ENCODE measurements around the gene TNFRSF1A. TPM values are rescaled to one million over a fixed set of nuclear protein-coding genes. Genes with fewer than 3 reads are reported as not detected.
A peak's percentile ranks its signal among the peaks of the same experiment; 100 is the strongest.

Gene TNFRSF1A
- total RNA-seq, 1 donor from 2014 or later: 127 TPM

DNA sequence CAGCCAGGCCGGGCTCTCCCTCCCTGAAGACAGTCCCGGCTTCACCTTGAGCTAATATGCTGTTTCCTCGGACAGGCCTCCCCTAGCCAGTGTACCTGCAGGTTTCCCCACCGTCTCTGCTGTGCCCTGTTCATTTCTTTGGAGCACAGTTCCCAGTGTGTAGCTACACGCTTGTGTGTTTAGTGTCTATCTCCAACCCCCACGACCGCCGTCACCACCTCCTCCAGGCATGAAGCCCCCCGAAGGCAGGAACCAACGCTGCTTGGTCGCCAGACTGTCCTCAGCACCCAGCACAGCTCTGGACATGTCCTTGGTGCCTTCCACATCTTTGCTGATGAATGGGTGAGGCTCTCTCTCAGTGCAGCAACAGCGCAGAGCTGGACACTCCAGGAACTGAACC lies 57.6 kb downstream of the TNFRSF1A start:
- peaks cover 3% of the 10 kb centered on the region for H3K9me3 Mint-ChIP-seq (ENCODE audit: low read depth)
- H3K4me1 Mint-ChIP-seq (ENCODE audit: low read depth): peaks cover 48% of the 10 kb centered on the region
- H3K36me3 Mint-ChIP-seq (ENCODE audit: low read depth): no peaks in the 10 kb centered on the region
- H3K27me3 Mint-ChIP-seq (ENCODE audit: low read depth): no peaks in the 10 kb centered on the region
- TF ChIP-seq, protein P1, sequence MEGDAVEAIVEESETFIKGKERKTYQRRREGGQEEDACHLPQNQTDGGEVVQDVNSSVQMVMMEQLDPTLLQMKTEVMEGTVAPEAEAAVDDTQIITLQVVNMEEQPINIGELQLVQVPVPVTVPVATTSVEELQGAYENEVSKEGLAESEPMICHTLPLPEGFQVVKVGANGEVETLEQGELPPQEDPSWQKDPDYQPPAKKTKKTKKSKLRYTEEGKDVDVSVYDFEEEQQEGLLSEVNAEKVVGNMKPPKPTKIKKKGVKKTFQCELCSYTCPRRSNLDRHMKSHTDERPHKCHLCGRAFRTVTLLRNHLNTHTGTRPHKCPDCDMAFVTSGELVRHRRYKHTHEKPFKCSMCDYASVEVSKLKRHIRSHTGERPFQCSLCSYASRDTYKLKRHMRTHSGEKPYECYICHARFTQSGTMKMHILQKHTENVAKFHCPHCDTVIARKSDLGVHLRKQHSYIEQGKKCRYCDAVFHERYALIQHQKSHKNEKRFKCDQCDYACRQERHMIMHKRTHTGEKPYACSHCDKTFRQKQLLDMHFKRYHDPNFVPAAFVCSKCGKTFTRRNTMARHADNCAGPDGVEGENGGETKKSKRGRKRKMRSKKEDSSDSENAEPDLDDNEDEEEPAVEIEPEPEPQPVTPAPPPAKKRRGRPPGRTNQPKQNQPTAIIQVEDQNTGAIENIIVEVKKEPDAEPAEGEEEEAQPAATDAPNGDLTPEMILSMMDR (IDR thresholded peaks at IDR 0.05): no peak
- DNase-seq (ENCODE audit: low spot score): peak; percentile 71
- no peak overlapping the region for H3K27ac Mint-ChIP-seq (ENCODE audit: unreplicated experiment)
- H3K4me3 Mint-ChIP-seq (ENCODE audit: unreplicated experiment): no peak overlapping the region

DNA sequence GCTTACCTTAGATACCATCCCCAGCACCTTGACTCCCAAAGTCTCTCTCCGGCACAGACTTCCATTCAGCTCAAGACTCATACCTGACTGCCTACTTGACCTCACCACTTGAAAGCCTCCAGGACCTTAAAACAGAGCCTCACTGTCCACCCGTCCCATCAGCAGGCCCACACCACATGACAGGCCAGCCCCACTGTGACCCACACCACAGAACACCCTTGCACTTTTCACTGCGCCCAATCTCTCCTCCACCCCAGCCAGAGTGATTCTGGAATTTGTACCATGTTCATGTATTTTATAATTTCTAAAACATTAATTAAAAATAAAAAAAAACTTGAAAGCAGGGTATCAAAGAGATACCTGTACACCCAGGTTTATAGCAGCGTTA lies 59.4 kb downstream of the TNFRSF1A start:
- no peak overlapping the region for H3K4me3 Mint-ChIP-seq (ENCODE audit: unreplicated experiment)
- no peak overlapping the region for H3K27ac Mint-ChIP-seq (ENCODE audit: unreplicated experiment)
- TF ChIP-seq, protein P1 (IDR thresholded peaks at IDR 0.05): no peak
- H3K27me3 Mint-ChIP-seq (ENCODE audit: low read depth): no peaks in the 10 kb centered on the region
- H3K36me3 Mint-ChIP-seq (ENCODE audit: low read depth): no peaks in the 10 kb centered on the region
- no peaks in the 10 kb centered on the region for H3K9me3 Mint-ChIP-seq (ENCODE audit: low read depth)
- DNase-seq (ENCODE audit: low spot score): peak; percentile 27
- H3K4me1 Mint-ChIP-seq (ENCODE audit: low read depth): peaks cover 51% of the 10 kb centered on the region

DNA sequence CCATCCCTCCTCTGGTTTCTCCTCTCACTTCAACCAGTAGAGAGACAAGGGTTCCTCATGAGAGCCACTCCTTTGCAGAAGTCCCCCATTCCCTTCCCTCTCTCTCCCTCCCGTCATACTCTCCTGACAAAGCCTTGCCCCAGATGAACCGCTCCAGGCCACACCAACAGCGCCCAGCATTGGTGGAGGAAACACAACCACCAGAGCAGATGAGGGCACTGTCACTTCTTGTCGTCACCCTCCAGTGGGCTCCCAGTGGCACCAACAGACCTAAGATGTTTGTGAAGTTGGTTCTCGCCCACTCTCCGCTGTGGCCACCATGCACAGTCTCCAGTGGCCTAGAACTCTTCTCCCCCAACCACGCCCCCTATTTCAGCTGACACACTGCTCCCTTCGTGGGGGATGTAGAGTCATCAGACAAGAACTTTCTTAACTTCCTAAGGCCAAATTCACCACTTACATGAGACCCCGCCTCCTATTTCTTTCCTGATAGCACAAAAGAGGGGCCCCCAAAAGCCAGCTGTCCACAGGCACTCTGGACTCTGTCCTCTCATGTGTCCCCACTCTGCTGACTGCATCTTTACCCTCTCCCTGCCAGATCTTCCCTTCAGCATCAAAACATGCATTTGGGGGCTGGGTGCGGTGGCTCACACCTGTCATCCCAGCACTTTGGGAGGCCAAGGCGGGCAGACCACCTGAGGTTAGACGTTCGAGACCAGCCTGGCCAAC lies 60.6 kb downstream of the TNFRSF1A start:
- Mint-ChIP-seq H3K36me3 (ENCODE audit: low read depth) (no peaks in the 10 kb centered on the region), H3K27me3 (ENCODE audit: low read depth) (no peaks in the 10 kb centered on the region), H3K9me3 (ENCODE audit: low read depth) (no peaks in the 10 kb centered on the region), H3K4me1 (ENCODE audit: low read depth) (peaks cover 42% of the 10 kb centered on the region), H3K4me3 (ENCODE audit: unreplicated experiment) (no peak overlapping the region), H3K27ac (ENCODE audit: unreplicated experiment) (peak overlapping the region; percentile 13)
- peak; percentile 48 for DNase-seq (ENCODE audit: low spot score)
- TF ChIP-seq, protein P1 (IDR thresholded peaks at IDR 0.05): no peak

DNA sequence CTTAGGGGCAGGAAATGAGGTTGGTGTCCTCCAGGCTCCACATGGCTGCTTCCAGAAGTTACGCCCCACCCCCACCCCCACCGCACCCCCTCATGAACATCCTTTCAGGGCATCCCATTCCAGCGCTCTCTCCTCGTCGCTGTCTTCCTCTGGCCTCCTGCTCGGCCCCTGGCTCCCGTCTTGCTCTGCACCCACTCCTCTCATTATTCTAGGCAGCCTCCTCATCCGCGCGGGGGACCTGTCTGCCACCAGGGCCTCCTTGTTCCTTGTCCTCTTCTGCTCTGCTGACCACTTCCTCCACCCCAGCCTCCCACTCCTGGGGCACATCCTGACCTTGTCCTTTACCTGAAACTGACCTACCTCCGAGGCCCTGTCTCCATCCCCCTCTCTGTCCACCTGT lies 61.2 kb downstream of the TNFRSF1A start:
- no peak overlapping the region for H3K27ac Mint-ChIP-seq (ENCODE audit: unreplicated experiment)

DNA sequence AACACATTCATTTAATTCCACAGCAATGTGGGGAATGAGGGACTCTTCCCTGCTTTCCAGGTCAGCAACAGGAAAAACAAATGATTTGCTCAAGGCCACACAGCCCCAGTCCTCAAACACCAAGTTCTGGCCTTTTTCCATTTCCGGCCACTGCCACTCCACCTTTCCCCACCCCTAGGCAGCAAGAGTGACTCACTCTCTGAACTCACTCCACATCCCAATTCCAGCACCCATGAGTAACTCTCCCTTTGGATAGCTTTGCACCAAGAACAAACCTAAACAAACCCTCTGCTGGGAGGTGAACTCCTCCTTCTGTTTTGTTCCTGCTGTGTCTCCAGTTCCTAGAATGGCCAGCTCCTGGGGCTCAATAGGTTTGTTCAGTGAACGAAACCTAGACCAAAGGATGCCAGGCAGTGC lies 61.8 kb downstream of the TNFRSF1A start:
- H3K27me3 Mint-ChIP-seq (ENCODE audit: low read depth): no peaks in the 10 kb centered on the region
- peak; percentile 11 for DNase-seq (ENCODE audit: low spot score)
- H3K27ac Mint-ChIP-seq (ENCODE audit: unreplicated experiment): peak overlapping the region; percentile 43
- H3K4me3 Mint-ChIP-seq (ENCODE audit: unreplicated experiment): no peak overlapping the region
- no peaks in the 10 kb centered on the region for H3K36me3 Mint-ChIP-seq (ENCODE audit: low read depth)
- H3K4me1 Mint-ChIP-seq (ENCODE audit: low read depth): peaks cover 35% of the 10 kb centered on the region
- TF ChIP-seq, protein P1 (IDR thresholded peaks at IDR 0.05): no peak
- no peaks in the 10 kb centered on the region for H3K9me3 Mint-ChIP-seq (ENCODE audit: low read depth)

More for the DNA sequence above, 61.2 kb downstream of the TNFRSF1A start:
- DNase-seq (ENCODE audit: low spot score): peak; percentile 59
- Mint-ChIP-seq H3K4me3 (ENCODE audit: unreplicated experiment) (no peak overlapping the region), H3K4me1 (ENCODE audit: low read depth) (peaks cover 37% of the 10 kb centered on the region), H3K9me3 (ENCODE audit: low read depth) (no peaks in the 10 kb centered on the region), H3K36me3 (ENCODE audit: low read depth) (no peaks in the 10 kb centered on the region), H3K27me3 (ENCODE audit: low read depth) (no peaks in the 10 kb centered on the region)
- TF ChIP-seq, protein P1 (IDR thresholded peaks at IDR 0.05): no peak
